ES-I3 (cell line): Measurements from ENCODE around the gene VHLL.

Source experiments
- H3K36me3 ChIP-seq: 2 replicates; pipeline ENCODE4 v1.6.1; 2013; ENCODE audit warnings: mild to moderate bottlenecking, low read length, control low read depth, moderate library complexity; ENCODE audit not compliant: insufficient read depth
- H3K4me1 ChIP-seq: 2 replicates; pipeline ENCODE4 v1.6.1; 2013; ENCODE audit warnings: mild to moderate bottlenecking, control low read depth, low read length; ENCODE audit not compliant: insufficient read depth
- H3K9ac ChIP-seq: 2 replicates; pipeline ENCODE4 v1.6.1; 2013; ENCODE audit warnings: low read depth, mild to moderate bottlenecking, low read length, moderate library complexity
- H3K9me3 ChIP-seq: 2 replicates; pipeline ENCODE4 v1.6.1; 2013; ENCODE audit warnings: mild to moderate bottlenecking, low read length, moderate library complexity; ENCODE audit not compliant: control insufficient read depth, insufficient read depth

The VHLL gene

DNA sequence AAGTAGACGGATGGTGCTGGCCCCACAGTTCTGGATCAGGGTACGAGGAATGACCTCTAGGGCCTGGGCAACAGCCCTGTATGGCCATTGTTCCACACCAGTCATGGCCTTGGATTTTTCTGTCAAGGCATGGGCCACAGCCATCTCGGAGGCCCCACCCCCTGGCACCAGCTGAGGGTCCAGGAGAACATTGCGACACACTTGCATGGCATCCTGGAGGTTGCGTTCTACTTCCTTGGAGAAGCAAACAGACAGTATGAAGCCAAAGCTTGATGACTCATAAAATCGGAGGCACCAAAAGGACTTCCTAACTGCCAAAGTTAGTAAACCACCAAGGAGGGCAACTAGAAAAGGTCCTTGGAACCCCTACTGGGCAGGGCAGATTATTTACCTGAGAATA, 11.9 kb upstream of the VHLL start:
- H3K9me3 ChIP-seq: no peaks in the 10 kb centered on the region
- peaks cover 55% of the 10 kb centered on the region for H3K36me3 ChIP-seq
- H3K4me1 ChIP-seq: no peaks in the 10 kb centered on the region
- H3K9ac ChIP-seq: no peak overlapping the region

DNA sequence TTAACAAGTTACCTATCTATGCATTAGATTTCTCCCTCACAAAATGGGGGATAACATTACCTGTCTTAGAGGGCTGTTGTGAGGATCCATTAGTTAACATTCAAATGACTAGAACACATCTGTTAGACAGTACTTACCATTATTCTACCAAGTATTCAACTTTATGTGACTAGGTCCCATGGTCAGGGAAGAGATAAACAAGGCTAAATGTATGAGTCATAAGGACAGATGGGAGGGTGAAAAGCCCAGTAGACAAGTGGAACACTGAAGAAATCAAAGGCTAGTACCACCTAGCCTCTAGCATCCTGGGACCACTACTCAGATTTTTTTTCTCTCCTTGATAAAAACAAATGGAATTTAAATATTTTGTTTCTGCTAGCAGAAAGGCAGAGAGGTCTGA, 9.0 kb upstream of the VHLL start:
- Histone ChIP-seq H3K4me1 (no peaks in the 10 kb centered on the region), H3K9ac (no peak overlapping the region), H3K36me3 (peaks cover 41% of the 10 kb centered on the region), H3K9me3 (no peaks in the 10 kb centered on the region)

DNA sequence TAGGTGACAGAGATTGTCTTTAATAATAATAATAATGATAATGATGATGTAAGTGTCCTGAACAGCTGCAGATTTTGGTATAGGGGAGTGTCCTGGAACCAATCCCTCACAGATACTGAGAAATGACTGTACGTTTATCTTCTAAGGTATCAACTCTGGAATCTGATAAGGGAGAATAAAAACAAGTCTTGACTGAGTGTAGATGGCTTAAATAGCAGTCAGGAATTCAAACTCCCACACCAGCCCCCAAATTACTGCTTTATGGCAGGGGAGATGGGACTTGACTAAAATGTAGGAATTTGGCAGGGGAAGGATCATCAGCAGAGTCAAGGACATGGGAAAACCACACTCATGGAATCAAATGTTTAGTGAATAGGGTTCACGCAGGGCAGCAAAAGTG, 6.1 kb upstream of the VHLL start:
- Histone ChIP-seq H3K9me3 (no peaks in the 10 kb centered on the region), H3K4me1 (no peaks in the 10 kb centered on the region), H3K9ac (no peak overlapping the region), H3K36me3 (peaks cover 24% of the 10 kb centered on the region)

DNA sequence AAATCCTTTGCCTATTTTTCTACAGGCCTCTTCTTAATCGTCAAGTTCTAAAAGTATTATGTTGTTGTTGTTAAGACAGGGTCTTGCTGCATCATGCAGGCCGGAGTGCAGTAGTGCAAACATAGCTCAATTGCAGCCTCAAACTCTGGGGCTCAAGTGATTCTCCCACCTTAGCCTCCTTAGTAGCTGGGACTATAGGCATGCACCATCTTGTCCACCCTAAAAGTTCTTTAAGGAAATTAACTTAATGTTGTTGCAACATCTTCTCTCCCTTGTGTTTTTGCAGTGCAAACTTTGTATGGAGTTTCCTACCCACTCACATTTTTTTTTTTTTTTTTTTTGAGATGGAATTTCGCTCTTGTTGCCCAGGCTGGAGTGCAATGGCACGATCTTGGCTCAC, 4.1 kb upstream of the VHLL start:
- H3K9me3 ChIP-seq: no peaks in the 10 kb centered on the region
- H3K9ac ChIP-seq: no peak overlapping the region
- H3K36me3 ChIP-seq: peaks cover 14% of the 10 kb centered on the region
- no peaks in the 10 kb centered on the region for H3K4me1 ChIP-seq

DNA sequence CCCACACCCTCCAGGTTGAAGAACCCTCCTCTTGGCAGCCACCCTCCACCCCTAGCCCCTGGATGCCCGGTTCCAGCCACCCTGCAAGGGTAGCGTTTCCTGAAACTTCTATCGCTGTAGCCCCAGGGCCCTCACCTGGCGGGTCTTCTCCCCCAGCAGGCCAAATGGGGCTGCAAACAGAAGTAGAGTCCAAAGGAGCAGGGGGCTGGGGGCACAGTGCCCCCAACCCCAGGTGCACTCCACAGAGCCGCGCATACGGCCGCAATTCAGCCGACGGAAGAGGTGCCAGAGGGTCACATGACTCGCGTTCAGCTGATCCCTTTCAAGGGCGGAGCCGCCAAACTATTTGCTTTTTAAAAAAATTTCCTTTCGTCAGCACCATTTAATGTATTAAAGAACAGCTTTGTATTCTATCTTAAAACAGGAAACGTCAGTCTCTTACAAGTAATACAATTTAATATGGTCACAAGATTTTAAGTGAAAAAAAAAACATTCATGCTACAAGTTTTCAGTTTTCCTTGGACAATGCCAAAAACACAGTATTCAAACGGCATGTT, 3.6 kb downstream of the VHLL start, which contains the start of gene GLMP:
TSS of gene GLMP (minus strand) at position 289 of the 557 bp plus-strand sequence. CDS start at position 255, 34 bp downstream.
- H3K9me3 ChIP-seq: no peaks in the 10 kb centered on the region
- 0 out of 2 replicates have a peak, but pooled peaks cover 4% of the 10 kb centered on the region for H3K4me1 ChIP-seq
- no peaks in the 10 kb centered on the region; the same call in 1 of the 2 replicates for H3K36me3 ChIP-seq
- peak within 1 kb of the TSS; percentile 95 for H3K9ac ChIP-seq

DNA sequence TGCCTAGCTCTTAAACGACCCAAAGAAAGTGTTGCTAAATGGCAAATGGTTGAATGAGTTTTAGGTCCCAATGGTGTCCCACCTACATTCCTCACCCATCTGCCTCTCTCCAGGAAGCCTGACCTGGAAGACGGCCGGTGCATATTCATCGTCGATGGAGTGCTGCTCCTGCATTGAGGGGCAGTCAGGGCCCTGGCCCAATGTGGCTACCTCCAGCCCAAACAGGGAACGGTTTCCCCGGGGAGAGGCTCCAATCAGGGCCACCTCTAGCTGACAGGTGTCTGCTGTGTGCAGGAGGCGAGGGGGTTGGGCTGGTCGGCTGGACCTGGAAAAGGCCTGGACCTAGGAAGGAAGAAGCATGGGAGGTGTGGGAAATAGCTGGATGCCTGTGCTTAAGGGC, 5.2 kb downstream of the VHLL start:
- no peaks in the 10 kb centered on the region for H3K9me3 ChIP-seq
- H3K4me1 ChIP-seq: 0 out of 2 replicates have a peak, but pooled peaks cover 4% of the 10 kb centered on the region
- no peaks in the 10 kb centered on the region; the same call in 1 of the 2 replicates for H3K36me3 ChIP-seq
- H3K9ac ChIP-seq: no peak overlapping the region

DNA sequence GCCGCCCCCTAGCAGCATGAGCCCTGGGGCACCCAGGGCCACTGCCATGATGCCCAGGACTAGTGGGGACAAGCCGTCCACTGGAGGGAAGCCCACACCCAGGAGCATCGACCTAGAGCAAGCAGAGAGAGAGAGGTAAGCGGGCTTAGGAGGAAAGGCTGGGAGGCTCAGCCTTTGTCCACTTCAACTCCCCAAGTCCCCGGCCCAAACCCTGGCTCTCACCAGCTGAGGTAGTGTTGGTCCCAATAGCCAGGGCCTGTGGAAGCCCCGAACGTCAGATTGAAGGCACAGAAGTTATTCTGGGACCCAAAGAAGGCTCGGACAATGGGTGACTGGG, 6.0 kb downstream of the VHLL start:
- no peaks in the 10 kb centered on the region; the same call in 1 of the 2 replicates for H3K36me3 ChIP-seq
- no peak overlapping the region for H3K9ac ChIP-seq
- H3K9me3 ChIP-seq: no peaks in the 10 kb centered on the region
- H3K4me1 ChIP-seq: 0 out of 2 replicates have a peak, but pooled peaks cover 4% of the 10 kb centered on the region

DNA sequence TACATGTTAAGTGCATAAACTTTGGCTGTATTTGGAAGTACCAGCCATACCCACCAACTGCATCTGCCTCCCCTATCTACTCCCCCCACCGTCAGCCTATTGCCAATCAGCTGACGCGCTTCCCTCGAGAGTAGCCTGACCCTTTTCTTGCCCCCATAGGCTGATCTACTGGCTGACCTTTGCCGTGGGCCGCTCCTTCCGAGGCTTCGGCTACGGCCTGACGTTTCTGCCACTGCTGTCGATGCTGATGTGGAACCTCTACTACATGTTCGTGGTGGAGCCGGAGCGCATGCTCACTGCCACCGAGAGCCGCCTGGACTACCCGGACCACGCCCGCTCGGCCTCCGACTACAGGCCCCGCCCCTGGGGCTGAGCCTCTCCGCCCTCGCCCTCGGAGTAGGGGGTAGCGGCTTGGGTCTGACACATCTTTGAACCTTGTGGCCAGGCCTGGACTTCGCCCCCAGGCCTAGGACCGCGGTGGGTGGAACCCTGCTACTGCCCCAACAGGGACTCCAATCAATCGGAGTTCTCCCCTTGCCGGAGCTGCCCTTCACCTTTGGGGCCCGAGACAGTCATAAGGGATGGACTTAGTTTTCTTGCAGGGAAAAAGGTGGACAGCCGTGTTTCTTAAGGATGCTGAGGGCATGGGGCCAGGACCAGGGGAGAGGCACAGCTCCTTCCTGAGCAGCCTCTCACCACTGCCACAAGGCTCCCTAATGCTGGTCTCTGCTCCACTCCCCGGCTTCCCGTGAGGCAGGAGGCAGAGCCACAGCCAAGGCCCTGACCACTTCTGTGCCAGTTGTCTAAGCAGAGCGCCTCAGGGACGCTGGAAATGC, 7.7 kb downstream of the VHLL start:
- H3K9me3 ChIP-seq: no peaks in the 10 kb centered on the region
- H3K36me3 ChIP-seq: no peaks in the 10 kb centered on the region; the same call in 1 of the 2 replicates
- H3K9ac ChIP-seq: peak overlapping the region; percentile 63
- H3K4me1 ChIP-seq: 0 out of 2 replicates have a peak, but pooled peaks cover 4% of the 10 kb centered on the region

DNA sequence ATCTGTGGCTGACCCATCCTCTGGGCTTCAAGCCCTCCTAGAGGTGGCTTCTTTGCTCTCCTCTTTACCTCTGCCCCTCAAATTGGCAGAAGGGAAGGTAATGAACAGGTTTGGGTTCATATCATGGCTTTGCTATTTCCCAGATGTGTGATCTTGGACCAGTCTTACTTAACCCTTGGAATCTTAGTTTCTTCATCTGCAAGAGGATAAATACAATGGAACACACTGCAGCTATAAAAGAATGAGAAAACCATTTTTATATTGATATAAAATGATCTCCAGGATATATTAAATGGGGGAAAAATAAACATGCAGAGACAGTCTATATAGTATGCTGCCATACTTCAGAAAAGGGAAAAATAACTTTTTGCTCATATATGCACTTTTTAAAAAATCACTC, 9.2 kb downstream of the VHLL start:
- Histone ChIP-seq H3K9me3 (no peaks in the 10 kb centered on the region), H3K36me3 (no peaks in the 10 kb centered on the region; the same call in 1 of the 2 replicates), H3K4me1 (0 out of 2 replicates have a peak, but pooled peaks cover 1% of the 10 kb centered on the region), H3K9ac (no peak overlapping the region)

DNA sequence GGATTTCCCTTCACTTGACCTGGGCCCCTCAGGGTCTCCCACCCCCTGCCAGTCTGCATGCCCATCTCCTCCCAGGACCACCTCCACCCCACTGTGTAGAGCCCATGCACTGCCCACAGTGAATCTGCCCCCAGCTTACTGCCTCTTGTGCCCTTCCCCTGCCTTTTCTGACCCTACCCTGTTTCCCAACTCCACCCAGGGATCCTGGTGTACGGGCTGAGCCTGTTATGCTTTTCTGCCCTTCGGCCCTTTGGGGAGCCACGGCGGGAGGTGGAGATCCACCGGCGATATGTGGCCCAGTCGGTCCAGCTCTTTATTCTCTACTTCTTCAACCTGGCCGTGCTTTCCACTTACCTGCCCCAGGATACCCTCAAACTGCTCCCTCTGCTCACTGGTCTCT, 13.0 kb downstream of the VHLL start:
- no peaks in the 10 kb centered on the region for H3K9me3 ChIP-seq
- no peaks in the 10 kb centered on the region for H3K36me3 ChIP-seq
- H3K9ac ChIP-seq: no peak overlapping the region
- H3K4me1 ChIP-seq: peaks cover 8% of the 10 kb centered on the region; the same call in 1 of the 2 replicates

DNA sequence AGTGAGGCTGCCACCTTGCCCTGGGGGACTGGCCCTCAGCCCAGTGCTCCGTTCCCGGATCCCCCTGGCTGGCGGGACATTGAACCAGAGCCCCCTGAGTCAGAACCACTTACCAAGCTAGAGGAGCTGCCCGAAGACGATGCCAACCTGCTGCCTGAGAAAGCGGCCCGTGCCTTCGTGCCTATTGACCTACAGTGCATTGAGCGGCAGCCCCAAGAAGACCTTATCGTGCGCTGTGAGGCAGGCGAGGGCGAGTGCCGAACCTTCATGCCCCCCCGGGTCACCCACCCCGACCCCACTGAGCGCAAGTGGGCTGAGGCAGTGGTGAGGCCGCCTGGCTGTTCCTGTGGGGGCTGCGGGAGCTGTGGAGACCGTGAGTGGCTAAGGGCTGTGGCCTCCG, 13.7 kb downstream of the VHLL start:
- H3K4me1 ChIP-seq: peaks cover 8% of the 10 kb centered on the region; the same call in 1 of the 2 replicates
- H3K36me3 ChIP-seq: no peaks in the 10 kb centered on the region; the same call in 1 of the 2 replicates
- H3K9ac ChIP-seq: no peak overlapping the region
- H3K9me3 ChIP-seq: no peaks in the 10 kb centered on the region

DNA sequence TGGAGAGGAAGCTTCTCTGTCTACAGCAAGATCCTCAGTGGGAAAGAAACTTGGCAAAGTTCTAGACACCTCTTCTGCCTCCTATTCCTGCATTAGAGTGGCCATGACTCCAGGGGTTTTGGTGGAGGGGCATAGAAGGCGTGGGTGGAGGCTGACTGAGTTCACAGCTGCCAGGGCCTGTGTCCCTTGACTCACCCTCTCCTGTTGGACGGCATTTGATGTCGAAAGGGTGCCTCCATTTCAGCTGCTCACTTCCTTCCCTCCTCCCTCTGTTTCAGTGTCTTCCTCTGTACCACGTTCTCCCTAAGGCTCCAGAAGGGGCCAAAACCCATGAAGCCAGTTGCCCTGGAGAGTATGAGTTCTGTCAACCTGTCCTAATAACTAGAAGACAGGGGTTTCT, 14.3 kb downstream of the VHLL start:
- H3K9me3 ChIP-seq: no peaks in the 10 kb centered on the region
- no peak overlapping the region for H3K9ac ChIP-seq
- peaks cover under 1% of the 10 kb centered on the region for H3K36me3 ChIP-seq
- peaks cover 8% of the 10 kb centered on the region; the same call in 1 of the 2 replicates for H3K4me1 ChIP-seq

DNA sequence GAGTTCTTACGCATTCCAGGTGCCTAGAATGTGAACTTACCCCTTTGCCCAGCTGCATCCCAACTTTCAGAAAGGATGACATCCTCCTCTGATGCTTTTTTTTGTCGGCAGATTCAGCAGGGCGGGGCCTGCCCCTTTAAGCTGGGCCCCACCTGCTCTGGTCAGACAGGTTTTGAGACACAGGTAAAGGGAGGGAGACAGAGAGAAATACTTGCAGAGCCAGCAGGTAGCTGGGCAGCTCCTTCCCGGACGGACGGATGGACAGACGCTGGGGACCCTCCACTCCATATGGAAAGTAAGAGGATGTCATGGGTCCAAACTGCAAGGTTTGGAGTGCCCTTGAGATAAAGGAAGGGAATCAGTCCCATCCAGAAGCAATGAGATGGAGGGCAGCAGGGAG, 15.0 kb downstream of the VHLL start, which contains the start of gene TMEM79:
TSS of gene TMEM79 (plus strand) at position 214 of the 400 bp plus-strand sequence. CDS start 902 bp downstream, outside the sequence.
- H3K4me1 ChIP-seq: peaks cover 8% of the 10 kb centered on the region; the same call in 1 of the 2 replicates
- H3K36me3 ChIP-seq: peaks cover 3% of the 10 kb centered on the region
- no peaks in the 10 kb centered on the region for H3K9me3 ChIP-seq
- H3K9ac ChIP-seq: peak within 1 kb of the TSS; percentile 56

DNA sequence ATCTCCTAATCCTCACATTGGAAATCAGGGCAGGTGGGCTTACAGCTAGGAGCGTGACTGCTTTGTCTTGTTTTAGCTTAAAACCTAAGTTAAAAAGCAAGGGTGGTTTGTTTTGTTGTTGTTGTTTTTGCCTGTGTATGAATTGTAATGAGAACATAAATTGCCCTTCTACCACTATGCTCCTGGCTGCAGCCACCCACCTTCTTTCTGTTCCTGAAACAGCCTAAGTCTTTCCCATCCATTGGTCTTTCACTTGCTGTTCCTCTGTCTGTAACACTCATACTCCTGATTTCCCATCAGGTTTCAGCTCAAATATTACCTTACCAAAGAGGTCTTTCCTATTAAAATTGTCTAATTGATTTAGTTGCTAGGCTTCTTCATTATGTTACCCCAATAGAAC, 15.6 kb downstream of the VHLL start:
- H3K36me3 ChIP-seq: peaks cover 3% of the 10 kb centered on the region

More for the DNA sequence above, 15.6 kb downstream of the VHLL start:
- peak overlapping the region; percentile 56 for H3K9ac ChIP-seq
- H3K9me3 ChIP-seq: no peaks in the 10 kb centered on the region
- H3K4me1 ChIP-seq: peaks cover 8% of the 10 kb centered on the region; the same call in 1 of the 2 replicates
